Limb (tissue), 2 donors: Measurements from ENCODE around the gene GLIS1.
"Not testable (repeated sequence)": the region's sequence is repeated elsewhere in the genome, so short reads cannot be mapped to it uniquely, and the experiment has no call there.

Experiments
- DNase-seq, 2 donors: peaks; one replicate each; pipeline ENCODE4 v3.0.0-alpha.2; 2016; ENCODE audit errors: extremely low spot score in 2 of 2

The GLIS1 gene

GRCh38 chr1:53562981-53563379, 176.0 kb downstream of the GLIS1 start:
- no peak for DNase-seq

DNA sequence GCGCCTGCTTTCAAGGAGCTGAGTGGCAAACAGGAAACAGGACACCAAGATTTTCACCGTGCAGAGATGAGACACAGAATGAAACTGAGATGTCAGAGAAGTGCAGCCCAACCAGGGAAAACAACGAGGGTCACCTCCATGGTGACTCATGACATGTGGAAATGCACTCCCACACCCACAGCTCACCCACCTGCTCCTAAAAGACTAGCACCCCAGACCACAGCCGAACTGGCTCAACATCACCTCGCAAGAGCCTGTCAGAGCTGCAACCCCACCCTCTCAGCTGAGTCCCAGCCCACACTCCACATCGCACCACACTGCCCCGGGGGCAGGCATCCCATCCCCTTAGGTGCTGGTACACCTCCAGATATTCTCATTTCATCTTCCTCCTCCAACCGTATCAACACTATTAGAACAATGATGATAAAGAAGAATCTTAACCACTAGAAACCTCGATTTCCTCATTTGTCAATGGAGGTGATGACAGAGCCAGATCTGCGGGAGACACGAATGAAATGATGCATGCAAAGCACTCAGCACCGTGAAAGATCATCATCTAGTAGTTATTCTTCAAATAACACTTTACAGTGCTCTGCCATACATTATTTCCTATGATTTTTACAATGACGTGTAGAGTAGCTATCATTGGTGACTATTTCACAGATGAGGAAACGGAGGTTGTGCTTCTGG, 176.5 kb downstream of the GLIS1 start:
- DNase-seq, result no peak

GRCh38 chr1:53561503-53562105, 177.4 kb downstream of the GLIS1 start:
- DNase-seq, result peak in 1 of 2 donors; percentile 45

DNA sequence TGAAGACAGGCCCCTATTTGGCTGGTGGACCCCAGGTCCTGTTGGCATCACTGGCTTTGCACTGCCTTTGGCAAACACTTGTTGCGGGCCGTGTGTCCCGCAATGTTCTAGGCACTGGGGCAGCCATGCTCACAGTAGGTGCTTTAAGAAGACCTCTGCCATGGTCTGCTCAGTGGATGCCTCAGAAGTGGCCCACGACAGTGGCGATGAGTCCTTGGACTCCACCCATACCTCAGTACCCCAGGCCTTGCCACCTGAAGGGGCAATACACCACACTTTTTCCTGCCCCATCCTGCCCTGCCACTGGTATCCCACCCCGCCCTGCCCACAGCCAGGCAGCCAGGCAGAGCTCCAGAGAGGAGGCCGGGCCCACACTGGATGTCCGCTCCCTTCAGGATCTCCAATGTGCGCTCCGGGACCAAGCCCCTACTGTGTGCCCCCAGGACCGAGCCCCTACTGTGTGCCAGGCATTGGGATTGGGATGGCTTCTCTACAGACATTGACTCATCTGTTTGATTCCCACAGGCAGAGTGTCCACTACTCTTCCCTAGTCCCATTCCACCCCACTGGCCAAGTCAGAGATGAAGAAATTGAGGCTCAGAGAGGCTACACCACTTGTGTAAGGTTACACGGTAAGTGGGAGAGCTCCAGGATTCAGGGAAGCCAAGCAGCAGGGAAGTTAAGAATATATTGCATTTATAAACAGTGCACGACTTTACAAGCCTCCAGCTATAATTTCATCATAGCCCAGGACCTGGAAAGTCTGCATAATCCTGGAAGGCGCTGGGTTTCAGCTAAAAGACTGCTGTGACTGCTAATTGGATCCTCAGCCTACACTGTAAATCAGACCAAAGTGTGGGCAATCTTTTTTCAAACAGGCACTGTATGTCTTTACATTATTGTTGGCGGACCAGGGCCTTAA, 178.1 kb downstream of the GLIS1 start:
- DNase-seq, result peak in 1 of 2 donors; percentile 33

GRCh38 chr1:53559854-53560580, 178.9 kb downstream of the GLIS1 start:
- peak in 1 of 2 donors; percentile 21 for DNase-seq

- DNase-seq, result peak in 1 of 2 donors; percentile 20
These were observed 179.6 kb downstream of the GLIS1 start for GRCh38 chr1:53559391-53559815.

DNA sequence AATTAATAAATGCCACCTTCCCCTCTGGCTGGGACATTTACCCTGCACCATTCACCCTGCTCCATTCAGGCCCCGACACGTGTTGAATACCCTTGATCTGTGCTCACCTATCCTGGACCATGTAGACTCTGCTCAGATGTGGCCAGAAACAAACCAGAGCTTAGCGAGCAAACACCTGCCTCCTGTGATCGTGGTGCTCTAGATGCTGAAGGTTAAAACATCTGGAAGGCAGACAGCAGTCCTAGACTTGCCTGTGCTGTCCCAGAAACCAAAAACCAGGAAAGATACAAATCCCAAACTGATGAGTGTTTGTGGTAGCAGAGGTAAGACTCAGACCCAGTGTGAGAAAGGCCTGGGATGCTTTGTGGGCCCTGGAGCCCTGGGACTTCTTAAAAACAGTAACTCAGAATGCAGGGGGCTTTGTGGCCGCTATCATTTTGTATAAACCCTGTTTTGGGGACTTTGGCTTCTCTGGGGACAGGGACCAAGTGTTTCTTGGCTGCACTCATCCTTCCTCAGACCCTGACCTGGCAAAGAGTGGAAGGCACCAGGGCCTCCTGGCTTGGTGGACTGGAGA, 180.1 kb downstream of the GLIS1 start:
- no peak for DNase-seq

DNA sequence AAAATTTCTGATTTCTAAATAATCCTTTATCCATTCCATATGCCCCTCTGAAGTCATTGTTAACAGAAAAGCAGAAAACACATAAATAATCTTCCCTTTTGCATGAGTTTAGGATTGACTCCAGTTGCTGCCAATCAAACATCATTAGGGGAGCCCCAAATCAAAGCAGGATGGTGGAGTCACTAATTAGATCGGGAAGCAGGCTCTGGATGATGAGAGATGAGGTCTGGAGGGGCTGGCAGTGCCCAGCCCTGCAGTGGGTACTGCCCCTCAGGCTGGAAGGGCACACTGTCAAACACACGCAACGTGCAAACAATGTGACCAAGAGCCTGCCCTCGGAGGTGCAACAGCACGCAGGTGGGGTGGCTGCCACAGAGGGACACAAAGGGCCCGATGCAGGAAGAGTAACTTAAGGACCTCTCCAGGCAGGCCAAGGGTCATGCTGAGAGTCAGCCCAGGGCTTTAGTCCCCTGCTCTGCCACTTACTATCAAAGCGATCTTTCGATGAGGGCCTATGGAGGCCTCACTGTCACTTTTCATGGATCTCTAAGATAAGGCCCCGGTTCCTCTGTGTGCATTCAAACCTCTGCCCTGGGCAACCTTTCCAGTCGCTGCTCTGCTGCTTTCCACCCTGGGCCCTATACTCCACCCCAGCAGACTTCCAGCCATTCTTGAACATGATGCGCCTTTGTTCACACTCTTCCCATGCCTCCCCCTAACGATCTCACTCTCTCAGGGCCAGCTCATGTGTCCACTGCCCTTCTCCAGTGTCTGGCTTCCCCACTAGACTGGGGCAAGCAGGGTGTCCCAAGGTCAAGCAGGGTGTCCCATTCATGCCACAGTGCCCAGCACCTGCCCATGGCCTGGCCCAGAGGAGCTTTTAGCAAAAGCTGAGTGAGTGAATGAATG, 180.9 kb downstream of the GLIS1 start:
- DNase-seq, result peak in 1 of 2 donors; percentile 23

DNA sequence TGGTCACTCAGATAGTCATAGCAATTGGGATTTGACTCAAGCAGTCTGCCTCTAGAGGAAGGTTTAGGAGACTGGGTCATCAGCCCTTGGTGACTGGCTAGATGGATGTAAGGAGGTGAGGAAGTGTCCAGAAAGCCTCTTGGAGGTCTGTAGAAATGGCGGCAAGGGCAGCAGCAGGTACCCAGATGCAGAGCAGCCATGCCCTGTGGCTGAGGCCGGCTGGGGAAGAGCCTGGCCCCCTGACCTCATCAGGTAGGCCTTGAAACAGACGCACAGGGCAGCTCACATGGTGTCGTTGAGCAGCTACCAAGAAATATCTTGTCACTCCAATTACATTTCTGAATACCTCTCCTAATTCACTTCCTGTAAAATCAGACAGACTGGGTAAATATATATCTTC, 181.6 kb downstream of the GLIS1 start:
- no peak for DNase-seq

DNA sequence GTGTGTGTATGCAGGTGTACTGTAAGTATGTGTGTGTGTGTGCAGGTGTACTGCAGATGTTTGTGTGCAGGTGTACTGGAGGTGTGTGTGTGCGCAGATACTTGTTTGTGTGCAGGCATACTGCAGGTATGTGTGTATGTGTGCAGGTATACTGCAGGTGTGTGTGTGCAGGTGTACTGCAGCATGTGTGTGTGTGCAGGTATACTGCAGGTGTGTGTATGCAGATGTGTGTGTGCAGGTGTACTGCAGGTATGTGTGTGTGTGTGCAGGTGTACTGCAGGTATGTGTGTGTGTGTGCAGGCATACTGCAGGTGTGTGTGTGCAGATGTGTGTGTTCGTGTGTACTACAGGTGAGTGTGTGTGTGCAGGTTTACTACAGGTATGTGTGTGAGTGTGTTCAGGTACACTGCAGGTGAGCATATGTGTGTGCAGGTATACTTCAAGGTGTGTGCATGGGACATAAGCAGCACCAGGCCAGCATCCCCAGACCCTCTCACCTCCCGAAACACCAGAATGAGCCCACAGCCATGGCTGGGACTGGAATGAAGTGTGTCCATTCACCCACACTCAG, 182.2 kb downstream of the GLIS1 start:
- DNase-seq, result peak in 1 of 2 donors; percentile 23

DNA sequence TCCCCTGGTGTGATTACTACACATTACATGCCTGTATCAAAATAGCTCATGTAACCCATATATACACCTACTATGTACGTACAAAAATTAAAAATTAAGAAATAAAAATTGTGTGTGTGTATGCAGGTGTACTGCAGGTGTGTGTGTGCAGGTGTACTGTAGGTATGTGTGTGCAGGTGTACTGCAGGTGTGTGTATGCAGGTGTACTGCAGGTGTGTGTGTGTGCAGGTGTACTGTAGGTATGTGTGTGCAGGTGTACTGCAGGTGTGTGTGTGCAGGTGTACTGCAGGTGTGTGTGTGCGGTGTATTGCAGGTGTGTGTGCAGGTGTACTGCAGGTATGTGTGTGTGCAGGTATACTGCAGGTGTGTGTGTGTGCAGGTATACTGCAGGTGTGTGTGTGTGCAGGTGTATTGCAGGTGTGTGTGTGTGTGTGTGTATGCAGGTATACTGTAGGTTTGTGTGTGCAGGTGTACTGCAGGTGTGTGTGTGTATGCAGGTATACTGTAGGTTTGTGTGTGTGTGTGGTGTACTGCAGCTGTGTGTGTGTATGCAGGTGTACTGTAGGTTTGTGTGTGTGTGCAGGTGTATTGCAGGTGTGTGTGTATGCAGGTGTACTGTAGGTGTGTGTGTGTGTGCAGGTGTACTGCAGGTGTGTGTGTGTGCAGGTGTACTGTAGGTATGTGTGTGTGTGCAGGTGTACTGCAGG, 183.2 kb downstream of the GLIS1 start:
- DNase-seq, result not testable (repeated sequence)

GRCh38 chr1:53554592-53555305, 184.2 kb downstream of the GLIS1 start:
- peak in 1 of 2 donors; percentile 18 for DNase-seq

- DNase-seq, result peak in 1 of 2 donors; percentile 20
These were observed 185.0 kb downstream of the GLIS1 start for GRCh38 chr1:53553734-53554509.

GRCh38 chr1:53552981-53553733, 185.8 kb downstream of the GLIS1 start:
- no peak for DNase-seq

DNA sequence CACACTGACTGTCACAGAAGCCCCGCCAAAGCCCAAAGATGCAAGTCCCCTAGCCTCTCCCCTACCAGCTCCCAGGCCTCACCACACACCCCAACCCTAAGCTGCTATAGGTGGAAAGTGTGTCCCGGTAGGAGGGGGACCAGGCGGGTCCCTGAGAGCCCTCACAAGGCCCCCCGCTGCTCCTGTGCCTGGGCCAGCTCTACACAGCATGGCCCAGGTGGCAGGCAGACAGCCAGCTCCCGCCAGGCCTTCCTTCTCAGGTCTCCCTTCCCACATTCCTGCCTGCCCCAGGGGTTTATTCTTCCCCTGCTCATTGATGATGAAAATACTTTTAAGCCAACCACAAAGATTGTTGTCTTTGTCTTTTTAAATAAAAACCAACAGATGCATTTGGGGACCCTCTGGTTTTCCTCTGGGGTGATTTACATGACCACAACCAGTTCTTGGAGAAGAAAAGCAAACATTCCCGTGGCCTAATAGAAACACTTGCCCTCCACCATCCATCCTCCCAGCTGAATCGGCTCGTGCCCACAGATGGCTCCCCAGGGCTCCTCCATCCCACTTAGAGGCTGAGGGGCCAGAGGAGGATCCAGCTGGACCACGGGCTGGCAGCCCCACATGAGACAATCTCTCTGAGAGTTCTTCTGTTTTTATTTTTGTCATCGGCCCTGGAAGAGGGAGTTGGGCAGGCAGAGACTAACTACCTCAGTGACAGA, 186.7 kb downstream of the GLIS1 start:
- DNase-seq, result peak in 1 of 2 donors; percentile 37

- DNase-seq, result no peak
These were observed 187.5 kb downstream of the GLIS1 start for GRCh38 chr1:53551428-53551995.
